Suprapubic skin (tissue), 3 donors: ENCODE data around the gene LSM14A.
"Not testable (repeated sequence)": the region's sequence is repeated elsewhere in the genome, so short reads cannot be mapped to it uniquely, and the experiment has no call there.

Source experiments
- CTCF ChIP-seq, 2 donors: fragments of 200-600 bp in 1 of 2; fragments of 450-650 bp in 1 of 2; sonication (generic) in 1 of 2; IDR thresholded peaks; one replicate each; pipeline ENCODE4 v1.5.1; 2016 to 2019; ENCODE audit warnings: antibody characterized with exemption in 2 of 2, mild to moderate bottlenecking in 1 of 2, moderate library complexity in 1 of 2
- POLR2A ChIP-seq, 2 donors: fragments of 450-650 bp; IDR thresholded peaks; one replicate each; pipeline ENCODE4 v1.6.1; 2017; ENCODE audit warnings: antibody characterized with exemption in 2 of 2, mild to moderate bottlenecking in 2 of 2, moderate library complexity in 2 of 2

GRCh38 chr19:34159541-34159940 is 12.8 kb upstream of the LSM14A start:
- not testable (repeated sequence) for TF ChIP-seq CTCF, POLR2A (IDR thresholded peaks at IDR 0.05)
